Endodermal cell (in vitro differentiated cells): ENCODE results near the gene STMN3. TPM values are rescaled to one million over a fixed set of nuclear protein-coding genes. Genes with fewer than 3 reads are reported as not detected.

Source experiments
- DNase-seq: peaks from one replicate; pipeline ENCODE4 v3.0.0-alpha.2; 2017
- H3K27ac ChIP-seq: 2 replicates; pipeline ENCODE4 v1.5.1; 2013; ENCODE audit warnings: mild to moderate bottlenecking, low read depth, low read length, moderate library complexity
- H3K27me3 ChIP-seq: 2 replicates; pipeline ENCODE4 v1.6.1; 2013; ENCODE audit warnings: mild to moderate bottlenecking, low read length, moderate library complexity; ENCODE audit not compliant: insufficient read depth, control insufficient read depth, poor library complexity, severe bottlenecking
- H3K36me3 ChIP-seq: 2 replicates; pipeline ENCODE4 v1.7.0; 2013; ENCODE audit warnings: mild to moderate bottlenecking, low read length, moderate library complexity; ENCODE audit not compliant: control insufficient read depth, insufficient read depth
- H3K4me1 ChIP-seq: one replicate; pipeline ENCODE4 v1.7.0; 2013; ENCODE audit warnings: low read length; ENCODE audit not compliant: control insufficient read depth, insufficient read depth
- H3K4me3 ChIP-seq: 2 replicates; pipeline ENCODE4 v1.5.1; 2013; ENCODE audit warnings: mild to moderate bottlenecking, low read length, moderate library complexity
- H3K9ac ChIP-seq: 2 replicates; pipeline ENCODE4 v1.6.1; 2013; ENCODE audit warnings: mild to moderate bottlenecking, low read length, moderate library complexity; ENCODE audit not compliant: poor library complexity, severe bottlenecking; ENCODE audit errors: extremely low read depth
- H3K9me3 ChIP-seq: 2 replicates; pipeline ENCODE4 v1.6.1; 2013; ENCODE audit warnings: mild to moderate bottlenecking, low read length, moderate library complexity; ENCODE audit not compliant: control insufficient read depth
- H3K27ac Mint-ChIP-seq: 2 replicates; pipeline ENCODE4 v1.8.0; 2020; ENCODE audit warnings: mixed read lengths
- H3K27me3 Mint-ChIP-seq: 2 replicates; pipeline ENCODE4 v1.8.0; 2021; ENCODE audit warnings: mild to moderate bottlenecking, mixed read lengths; ENCODE audit not compliant: insufficient read depth
- H3K36me3 Mint-ChIP-seq: 2 replicates; pipeline ENCODE4 v1.8.0; 2020; ENCODE audit warnings: low read depth, mixed read lengths
- H3K4me1 Mint-ChIP-seq: 2 replicates; pipeline ENCODE4 v1.8.0; 2020; ENCODE audit warnings: mixed read lengths
- H3K4me3 Mint-ChIP-seq: 2 replicates; pipeline ENCODE4 v1.8.0; 2020; ENCODE audit warnings: mild to moderate bottlenecking, moderate library complexity, mixed read lengths
- H3K9me3 Mint-ChIP-seq: 2 replicates; pipeline ENCODE4 v1.8.0; 2020; ENCODE audit warnings: mild to moderate bottlenecking, mixed read lengths
- CTCF ChIP-seq: fragments of 200-600 bp; sonication (generic); conservative IDR thresholded peaks from 2 replicates; pipeline ENCODE4 v1.5.0; 2021; ENCODE audit warnings: antibody characterized with exemption, mild to moderate bottlenecking
- WGBS, 2 experiments: methylation state at CpG; one replicate each; pipeline versions ENCODE4 v1.1.5 to v1.1.7; 2013; ENCODE audit warnings: missing lambda C conversion rate in 2 of 2, mixed read lengths in 1 of 2; ENCODE audit not compliant: insufficient coverage in 1 of 2, insufficient read length in 1 of 2; 5-methylcytosine and 5-hydroxymethylcytosine counted together
- total RNA-seq, 2 donors: library from RNA; stranded (reverse); fragmentation: NEBNext Ultra II Directional in 1 of 2; extraction: Animal tissue kit (Norgen Biotek cat#: 25700) in 1 of 2; gene quantifications; 2 replicates in 1 of 2; 3 replicates in 1 of 2; pipeline ENCODE4 v1.2.1, GENCODE V29; 2021

Gene STMN3
- total RNA-seq, 2 donors from 2014 or later = 6.7 to 18.3 TPM

- Histone ChIP-seq H3K9ac (no peak overlapping the region), H3K27me3 (no peaks in the 10 kb centered on the region), H3K9me3 (no peaks in the 10 kb centered on the region), H3K4me1 (no peaks in the 10 kb centered on the region), H3K27ac (peak overlapping the region; percentile 11), H3K36me3 (no peaks in the 10 kb centered on the region), H3K4me3 (no peak overlapping the region)
- no peak for TF ChIP-seq CTCF
- peaks cover 2% of the 10 kb centered on the region for H3K9me3 Mint-ChIP-seq
- no peaks in the 10 kb centered on the region for H3K4me1 Mint-ChIP-seq
- DNase-seq = no peak
- H3K27ac Mint-ChIP-seq = no peak overlapping the region
- 93 to 95% methylated on average over 3 to 8 of the region's 10 CpGs for WGBS, 2 experiments
- H3K4me3 Mint-ChIP-seq = no peak overlapping the region
- no peaks in the 10 kb centered on the region for H3K27me3 Mint-ChIP-seq
- H3K36me3 Mint-ChIP-seq = peaks cover 10% of the 10 kb centered on the region
Observed at GRCh38 chr20:63693083-63693732, 40.0 kb upstream of the STMN3 start.

GRCh38 chr20:63692436-63693082 lies 39.3 kb upstream of the STMN3 start:
- H3K9me3 ChIP-seq = no peaks in the 10 kb centered on the region
- Mint-ChIP-seq H3K27ac (peak overlapping the region; percentile 35), H3K4me3 (no peak overlapping the region), H3K9me3 (peaks cover 2% of the 10 kb centered on the region), H3K36me3 (peaks cover 10% of the 10 kb centered on the region), H3K27me3 (no peaks in the 10 kb centered on the region), H3K4me1 (no peaks in the 10 kb centered on the region)
- H3K9ac ChIP-seq = no peak overlapping the region
- no peak overlapping the region for H3K4me3 ChIP-seq
- peak overlapping the region; percentile 11 for H3K27ac ChIP-seq
- no peaks in the 10 kb centered on the region for H3K27me3 ChIP-seq
- DNase-seq = no peak
- no peaks in the 10 kb centered on the region for H3K4me1 ChIP-seq
- no peaks in the 10 kb centered on the region for H3K36me3 ChIP-seq
- TF ChIP-seq CTCF = no peak
- 90 to 91% methylated on average over 8 to 20 of the region's 20 CpGs for WGBS, 2 experiments

- 96 to 97% methylated on average over 15 to 21 of the region's 21 CpGs for WGBS, 2 experiments
- no peak overlapping the region for H3K27ac ChIP-seq
Observed at GRCh38 chr20:63691711-63692435, 38.6 kb upstream of the STMN3 start.

More at GRCh38 chr20:63691711-63692435, 38.6 kb upstream of the STMN3 start:
- Histone ChIP-seq H3K9me3 (no peaks in the 10 kb centered on the region), H3K27me3 (no peaks in the 10 kb centered on the region), H3K4me1 (no peaks in the 10 kb centered on the region), H3K36me3 (no peaks in the 10 kb centered on the region), H3K9ac (no peak overlapping the region), H3K4me3 (no peak overlapping the region)
- Mint-ChIP-seq H3K9me3 (peaks cover 2% of the 10 kb centered on the region), H3K27ac (no peak overlapping the region), H3K36me3 (peaks cover 10% of the 10 kb centered on the region), H3K4me1 (no peaks in the 10 kb centered on the region), H3K27me3 (no peaks in the 10 kb centered on the region), H3K4me3 (no peak overlapping the region)
- TF ChIP-seq CTCF = no peak
- no peak for DNase-seq
